ENCODE measurements around the gene FGF12.

Gene FGF12

GRCh38 chr3:192317564-192317963 is 409.8 kb downstream of the FGF12 start:
- Histone ChIP-seq H3K36me3 (ENCODE audit: control insufficient read depth in 1 of 2, insufficient read depth in 2 of 2, low read length in 2 of 2) (no peaks in the 10 kb centered on the region), H3K4me3 (ENCODE audit: low read depth, low read length) (no peak overlapping the region), H3K27ac (ENCODE audit: low read depth, low read length) (no peak overlapping the region), H3K18ac (ENCODE audit: low read length) (no peak overlapping the region), H2BK5ac (ENCODE audit: low read depth, low read length, poor library complexity) (no peak overlapping the region), H3K9me3 (ENCODE audit: insufficient read depth, low read depth, low read length) (peaks cover 2% of the 10 kb centered on the region), H3K4ac (ENCODE audit: low read depth, low read length) (no peak overlapping the region), H3K79me1 (ENCODE audit: low read length) (no peaks in the 10 kb centered on the region), H3K23ac (ENCODE audit: low read length) (no peak overlapping the region), H3K14ac (ENCODE audit: low read length) (no peak overlapping the region), H3K4me2 (ENCODE audit: low read length) (no peak overlapping the region), H2BK120ac (ENCODE audit: insufficient read depth, low read length, poor library complexity) (no peak overlapping the region), H3K79me2 (ENCODE audit: control insufficient read depth, insufficient read depth, low read length, poor library complexity) (no peaks in the 10 kb centered on the region), H2BK12ac (ENCODE audit: low read length) (no peak overlapping the region), H2AK5ac (ENCODE audit: low read length) (no peak overlapping the region), H2AFZ (ENCODE audit: insufficient read depth, low read length, poor library complexity) (no peak overlapping the region), H3K27me3 (ENCODE audit: insufficient read depth, low read length) (no peaks in the 10 kb centered on the region), H4K8ac (ENCODE audit: low read depth, low read length) (no peak overlapping the region), H3K9ac (ENCODE audit: low read length) (no peak overlapping the region), H4K12ac (ENCODE audit: low read depth, low read length) (no peak overlapping the region), H3K4me1 (ENCODE audit: control insufficient read depth in 1 of 2, insufficient read depth in 2 of 2, low read length in 2 of 2) (no peaks in the 10 kb centered on the region), H4K91ac (ENCODE audit: low read depth, low read length) (no peak overlapping the region)
- no peak for DNase-seq
- no CpG with 5 or more reads among the region's 2 CpGs for WGBS (ENCODE audit: extremely low coverage, insufficient coverage, insufficient read length)

GRCh38 chr3:192313605-192314004 is 413.7 kb downstream of the FGF12 start:
- Histone ChIP-seq H3K4ac (ENCODE audit: low read depth, low read length) (no peak overlapping the region), H2AFZ (ENCODE audit: insufficient read depth, low read length, poor library complexity) (no peak overlapping the region), H4K91ac (ENCODE audit: low read depth, low read length) (no peak overlapping the region), H3K4me3 (ENCODE audit: low read depth, low read length) (no peak overlapping the region), H2AK5ac (ENCODE audit: low read length) (no peak overlapping the region), H3K4me2 (ENCODE audit: low read length) (no peak overlapping the region), H2BK5ac (ENCODE audit: low read depth, low read length, poor library complexity) (no peak overlapping the region), H3K18ac (ENCODE audit: low read length) (no peak overlapping the region), H4K8ac (ENCODE audit: low read depth, low read length) (no peak overlapping the region), H3K27me3 (ENCODE audit: insufficient read depth, low read length) (no peaks in the 10 kb centered on the region), H4K12ac (ENCODE audit: low read depth, low read length) (no peak overlapping the region), H3K79me2 (ENCODE audit: control insufficient read depth, insufficient read depth, low read length, poor library complexity) (no peaks in the 10 kb centered on the region), H3K36me3 (ENCODE audit: control insufficient read depth in 1 of 2, insufficient read depth in 2 of 2, low read length in 2 of 2) (no peaks in the 10 kb centered on the region), H3K79me1 (ENCODE audit: low read length) (no peaks in the 10 kb centered on the region), H3K14ac (ENCODE audit: low read length) (no peak overlapping the region), H3K27ac (ENCODE audit: low read depth, low read length) (no peak overlapping the region), H3K9ac (ENCODE audit: low read length) (no peak overlapping the region), H2BK12ac (ENCODE audit: low read length) (no peak overlapping the region), H2BK120ac (ENCODE audit: insufficient read depth, low read length, poor library complexity) (no peak overlapping the region), H3K9me3 (ENCODE audit: insufficient read depth, low read depth, low read length) (peaks cover 2% of the 10 kb centered on the region), H3K4me1 (ENCODE audit: control insufficient read depth in 1 of 2, insufficient read depth in 2 of 2, low read length in 2 of 2) (no peaks in the 10 kb centered on the region), H3K23ac (ENCODE audit: low read length) (no peak overlapping the region)
- no peak for DNase-seq

- Histone ChIP-seq H4K12ac (ENCODE audit: low read depth, low read length) (no peak overlapping the region), H3K4ac (ENCODE audit: low read depth, low read length) (no peak overlapping the region), H2BK120ac (ENCODE audit: insufficient read depth, low read length, poor library complexity) (no peak overlapping the region), H3K18ac (ENCODE audit: low read length) (no peak overlapping the region), H3K9ac (ENCODE audit: low read length) (no peak overlapping the region), H2BK5ac (ENCODE audit: low read depth, low read length, poor library complexity) (no peak overlapping the region), H4K91ac (ENCODE audit: low read depth, low read length) (no peak overlapping the region), H3K9me3 (ENCODE audit: insufficient read depth, low read depth, low read length) (no peaks in the 10 kb centered on the region), H3K27ac (ENCODE audit: low read depth, low read length) (no peak overlapping the region), H3K36me3 (ENCODE audit: control insufficient read depth in 1 of 2, insufficient read depth in 2 of 2, low read length in 2 of 2) (no peaks in the 10 kb centered on the region), H2AK5ac (ENCODE audit: low read length) (no peak overlapping the region), H3K4me3 (ENCODE audit: low read depth, low read length) (no peak overlapping the region), H4K8ac (ENCODE audit: low read depth, low read length) (no peak overlapping the region), H3K4me1 (ENCODE audit: control insufficient read depth in 1 of 2, insufficient read depth in 2 of 2, low read length in 2 of 2) (no peaks in the 10 kb centered on the region), H3K27me3 (ENCODE audit: insufficient read depth, low read length) (no peaks in the 10 kb centered on the region), H3K79me2 (ENCODE audit: control insufficient read depth, insufficient read depth, low read length, poor library complexity) (no peaks in the 10 kb centered on the region), H3K23ac (ENCODE audit: low read length) (no peak overlapping the region), H3K14ac (ENCODE audit: low read length) (no peak overlapping the region), H2AFZ (ENCODE audit: insufficient read depth, low read length, poor library complexity) (no peak overlapping the region), H2BK12ac (ENCODE audit: low read length) (no peak overlapping the region), H3K4me2 (ENCODE audit: low read length) (no peak overlapping the region), H3K79me1 (ENCODE audit: low read length) (no peaks in the 10 kb centered on the region)
- no CpG with 5 or more reads among the region's 3 CpGs for WGBS (ENCODE audit: extremely low coverage, insufficient coverage, insufficient read length)
- DNase-seq = no peak
Observed at GRCh38 chr3:192307631-192308030, 419.7 kb downstream of the FGF12 start.

- Histone ChIP-seq H4K12ac (ENCODE audit: low read depth, low read length) (no peak overlapping the region), H3K18ac (ENCODE audit: low read length) (no peak overlapping the region), H2BK5ac (ENCODE audit: low read depth, low read length, poor library complexity) (no peak overlapping the region), H4K8ac (ENCODE audit: low read depth, low read length) (no peak overlapping the region), H4K91ac (ENCODE audit: low read depth, low read length) (no peak overlapping the region), H3K79me1 (ENCODE audit: low read length) (no peaks in the 10 kb centered on the region), H3K79me2 (ENCODE audit: control insufficient read depth, insufficient read depth, low read length, poor library complexity) (no peaks in the 10 kb centered on the region), H3K4me3 (ENCODE audit: low read depth, low read length) (no peak overlapping the region), H3K9ac (ENCODE audit: low read length) (no peak overlapping the region), H3K9me3 (ENCODE audit: insufficient read depth, low read depth, low read length) (no peaks in the 10 kb centered on the region), H2BK12ac (ENCODE audit: low read length) (no peak overlapping the region), H3K4me1 (ENCODE audit: control insufficient read depth in 1 of 2, insufficient read depth in 2 of 2, low read length in 2 of 2) (no peaks in the 10 kb centered on the region), H3K36me3 (ENCODE audit: control insufficient read depth in 1 of 2, insufficient read depth in 2 of 2, low read length in 2 of 2) (no peaks in the 10 kb centered on the region), H2AK5ac (ENCODE audit: low read length) (no peak overlapping the region), H3K23ac (ENCODE audit: low read length) (no peak overlapping the region), H3K4ac (ENCODE audit: low read depth, low read length) (no peak overlapping the region), H2AFZ (ENCODE audit: insufficient read depth, low read length, poor library complexity) (no peak overlapping the region), H3K27me3 (ENCODE audit: insufficient read depth, low read length) (no peaks in the 10 kb centered on the region), H3K14ac (ENCODE audit: low read length) (no peak overlapping the region), H3K27ac (ENCODE audit: low read depth, low read length) (no peak overlapping the region), H2BK120ac (ENCODE audit: insufficient read depth, low read length, poor library complexity) (no peak overlapping the region), H3K4me2 (ENCODE audit: low read length) (no peak overlapping the region)
- WGBS (ENCODE audit: extremely low coverage, insufficient coverage, insufficient read length) = no CpG with 5 or more reads among the region's 3 CpGs
- DNase-seq = no peak
Observed at GRCh38 chr3:192303235-192303634, 424.1 kb downstream of the FGF12 start.

- H3K79me2 ChIP-seq (ENCODE audit: control insufficient read depth, insufficient read depth, low read length, poor library complexity) = no peaks in the 10 kb centered on the region
- no peak overlapping the region for H2AFZ ChIP-seq (ENCODE audit: insufficient read depth, low read length, poor library complexity)
Observed at GRCh38 chr3:192302721-192303120, 424.6 kb downstream of the FGF12 start.

More at GRCh38 chr3:192302721-192303120, 424.6 kb downstream of the FGF12 start:
- Histone ChIP-seq H4K8ac (ENCODE audit: low read depth, low read length) (no peak overlapping the region), H4K91ac (ENCODE audit: low read depth, low read length) (no peak overlapping the region), H4K12ac (ENCODE audit: low read depth, low read length) (no peak overlapping the region), H3K4ac (ENCODE audit: low read depth, low read length) (no peak overlapping the region), H2BK120ac (ENCODE audit: insufficient read depth, low read length, poor library complexity) (no peak overlapping the region), H3K9ac (ENCODE audit: low read length) (no peak overlapping the region), H3K4me3 (ENCODE audit: low read depth, low read length) (no peak overlapping the region), H3K14ac (ENCODE audit: low read length) (no peak overlapping the region), H3K27me3 (ENCODE audit: insufficient read depth, low read length) (no peaks in the 10 kb centered on the region), H3K9me3 (ENCODE audit: insufficient read depth, low read depth, low read length) (no peaks in the 10 kb centered on the region), H3K27ac (ENCODE audit: low read depth, low read length) (no peak overlapping the region), H3K36me3 (ENCODE audit: control insufficient read depth in 1 of 2, insufficient read depth in 2 of 2, low read length in 2 of 2) (no peaks in the 10 kb centered on the region), H3K23ac (ENCODE audit: low read length) (no peak overlapping the region), H3K79me1 (ENCODE audit: low read length) (no peaks in the 10 kb centered on the region), H3K4me2 (ENCODE audit: low read length) (no peak overlapping the region), H2BK12ac (ENCODE audit: low read length) (no peak overlapping the region), H3K4me1 (ENCODE audit: control insufficient read depth in 1 of 2, insufficient read depth in 2 of 2, low read length in 2 of 2) (no peaks in the 10 kb centered on the region), H2BK5ac (ENCODE audit: low read depth, low read length, poor library complexity) (no peak overlapping the region), H2AK5ac (ENCODE audit: low read length) (no peak overlapping the region), H3K18ac (ENCODE audit: low read length) (no peak overlapping the region)
- no peak for DNase-seq
